IPS-20b (cell line): ENCODE measurements around the gene OXSM.

Experiments
- H3K27ac ChIP-seq: one replicate; pipeline ENCODE4 v1.5.1; 2013; ENCODE audit warnings: low read length
- H3K27me3 ChIP-seq: 2 replicates; pipeline ENCODE4 v1.6.1; 2013; ENCODE audit warnings: mild to moderate bottlenecking, low read length, inconsistent platforms; ENCODE audit not compliant: insufficient read depth
- H3K36me3 ChIP-seq: 2 replicates; pipeline ENCODE4 v1.6.1; 2013; ENCODE audit warnings: low read depth, mild to moderate bottlenecking, inconsistent platforms, low read length, moderate library complexity; ENCODE audit not compliant: insufficient read depth
- H3K4me1 ChIP-seq: 2 replicates; pipeline ENCODE4 v1.6.1; 2013; ENCODE audit warnings: mild to moderate bottlenecking, control low read depth, inconsistent platforms, low read length, moderate library complexity; ENCODE audit not compliant: insufficient read depth
- H3K4me3 ChIP-seq: 2 replicates; pipeline ENCODE4 v1.5.1; 2013; ENCODE audit warnings: mild to moderate bottlenecking, low read length, inconsistent platforms
- H3K9ac ChIP-seq: 2 replicates; pipeline ENCODE4 v1.6.1; 2013; ENCODE audit warnings: low read depth, mild to moderate bottlenecking, inconsistent platforms, low read length, moderate library complexity
- H3K9me3 ChIP-seq: 2 replicates; pipeline ENCODE4 v1.6.1; 2013; ENCODE audit warnings: mild to moderate bottlenecking, low read depth, low read length, inconsistent platforms; ENCODE audit not compliant: insufficient read depth

Gene OXSM

GRCh38 chr3:25834346-25834745 is 44.5 kb downstream of the OXSM start:
- no peak overlapping the region for H3K4me3 ChIP-seq
- no peak overlapping the region for H3K9ac ChIP-seq
- peaks cover 3% of the 10 kb centered on the region; the same call in 1 of the 2 replicates for H3K4me1 ChIP-seq
- no peaks in the 10 kb centered on the region for H3K27me3 ChIP-seq
- H3K9me3 ChIP-seq, result no peaks in the 10 kb centered on the region
- H3K36me3 ChIP-seq, result no peaks in the 10 kb centered on the region
- H3K27ac ChIP-seq, result no peak overlapping the region

DNA sequence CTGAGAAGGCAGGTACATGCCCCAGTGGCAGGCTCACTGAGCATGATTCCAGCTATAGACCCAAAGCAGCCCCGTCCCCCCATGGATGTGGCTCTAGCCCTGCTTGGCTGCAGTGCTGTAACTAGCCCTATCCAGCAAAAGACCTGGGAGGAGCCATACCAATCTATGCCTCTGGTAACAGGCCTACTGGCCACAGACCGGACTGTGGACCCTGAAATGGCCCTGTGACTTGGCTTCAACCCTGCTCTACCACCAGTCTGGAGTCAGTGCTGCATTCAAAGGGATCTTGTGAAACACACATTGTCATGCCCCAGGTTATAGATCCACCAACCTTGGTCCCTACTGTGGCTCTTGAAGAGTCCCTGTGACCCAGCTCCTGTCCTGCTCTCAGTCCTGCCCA is 46.7 kb downstream of the OXSM start:
- Histone ChIP-seq H3K27me3 (no peaks in the 10 kb centered on the region), H3K9ac (no peak overlapping the region), H3K4me3 (no peak overlapping the region), H3K4me1 (no peaks in the 10 kb centered on the region), H3K9me3 (no peaks in the 10 kb centered on the region), H3K27ac (no peak overlapping the region), H3K36me3 (no peaks in the 10 kb centered on the region)

- Histone ChIP-seq H3K4me1 (no peaks in the 10 kb centered on the region), H3K9ac (no peak overlapping the region), H3K27ac (no peak overlapping the region), H3K36me3 (no peaks in the 10 kb centered on the region), H3K4me3 (no peak overlapping the region), H3K9me3 (no peaks in the 10 kb centered on the region), H3K27me3 (no peaks in the 10 kb centered on the region)
These were observed 47.1 kb downstream of the OXSM start for GRCh38 chr3:25837038-25837437.

DNA sequence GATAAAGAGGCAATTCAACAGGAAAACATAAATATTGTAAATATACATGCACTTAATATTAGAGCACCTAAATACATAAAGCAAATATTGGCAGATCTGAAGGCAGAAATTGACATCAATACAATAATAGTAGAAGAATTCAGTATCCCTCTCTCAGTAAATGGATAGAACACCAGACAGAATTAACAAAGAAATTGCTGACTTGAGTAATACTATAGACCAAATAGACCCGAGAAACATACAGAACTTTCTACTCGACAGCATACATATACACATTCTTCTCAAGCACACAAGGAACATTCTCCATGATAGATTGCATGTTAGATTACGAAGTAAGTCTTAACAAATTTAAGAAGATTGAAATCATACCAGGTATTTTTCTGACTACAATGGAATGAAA is 50.2 kb downstream of the OXSM start:
- Histone ChIP-seq H3K9ac (no peak overlapping the region), H3K36me3 (no peaks in the 10 kb centered on the region), H3K27me3 (no peaks in the 10 kb centered on the region), H3K27ac (no peak overlapping the region), H3K9me3 (no peaks in the 10 kb centered on the region), H3K4me1 (no peaks in the 10 kb centered on the region), H3K4me3 (no peak overlapping the region)

DNA sequence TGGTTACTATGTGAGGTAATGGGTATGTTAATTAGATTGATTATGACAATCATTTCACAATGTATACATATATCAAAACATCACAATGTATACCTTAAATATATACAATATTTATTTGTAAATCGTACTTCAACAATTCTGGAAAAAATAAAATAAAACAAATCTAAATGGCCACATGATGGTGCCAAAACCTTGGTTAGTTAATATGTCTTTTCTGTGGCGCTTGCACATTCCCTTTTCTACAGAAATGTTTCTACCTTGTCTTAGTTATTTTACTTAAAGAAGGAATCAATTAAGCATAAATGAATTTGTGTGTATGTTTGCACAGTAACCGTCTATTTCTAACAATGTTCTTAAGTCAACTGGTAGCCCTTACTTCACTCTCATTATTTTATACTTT is 53.4 kb downstream of the OXSM start:
- Histone ChIP-seq H3K4me1 (no peaks in the 10 kb centered on the region), H3K27ac (no peak overlapping the region), H3K9ac (no peak overlapping the region), H3K36me3 (no peaks in the 10 kb centered on the region), H3K27me3 (no peaks in the 10 kb centered on the region), H3K4me3 (no peak overlapping the region), H3K9me3 (no peaks in the 10 kb centered on the region)
